Testis (tissue), 2 donors: ENCODE measurements around the gene ZNRF2.

Experiments
- CTCF ChIP-seq, 3 experiments: fragments of 450-650 bp in 2 of 3; fragments of 200-600 bp in 1 of 3; sonication (generic) in 1 of 3; IDR thresholded peaks; one replicate each; pipeline ENCODE4 v1.5.1; 2016 to 2019; ENCODE audit warnings: antibody characterized with exemption in 3 of 3, mild to moderate bottlenecking in 2 of 3, moderate library complexity in 1 of 3
- POLR2A ChIP-seq: fragments of 450-650 bp; IDR thresholded peaks from one replicate; pipeline ENCODE4 v1.6.1; 2017; ENCODE audit warnings: antibody characterized with exemption, mild to moderate bottlenecking, moderate library complexity

GRCh38 chr7:30252885-30253795 lies 31.3 kb upstream of the ZNRF2 start:
- TF ChIP-seq CTCF (IDR thresholded peaks at IDR 0.05) (no peak), POLR2A (no peak)
